SK-N-SH (cell line): ENCODE data around the gene C1QTNF4. TPM values are rescaled to one million over a fixed set of nuclear protein-coding genes. Genes with fewer than 3 reads are reported as not detected.

ENCODE experiments used
- CTCF ChIA-PET: fragments of 300-600, 350-600 bp; formaldehyde crosslinking; extraction: SDS; loops from one replicate; lab custom pipeline; 2021; lab: Yijun Ruan, JAX
- POLR2A ChIA-PET: fragments of 350-600 bp; sonication (Branson Sonifier 250); formaldehyde crosslinking; extraction: SDS; loops from one replicate; lab custom pipeline; 2020; ENCODE audit warnings: antibody characterized with exemption, inconsistent platforms; lab: Yijun Ruan, JAX
- DNase-seq: peaks from one replicate; pipeline ENCODE4 v3.0.0; 2012
- H2AFZ ChIP-seq: fragments of 200-600 bp; sonication (generic); 2 replicates; pipeline ENCODE4 v1.8.1; 2016; ENCODE audit warnings: antibody characterized with exemption, mild to moderate bottlenecking, low read depth
- H3F3A ChIP-seq: fragments of 200-600 bp; sonication (generic); replicated peaks from 2 replicates; pipeline ENCODE3; 2016; ENCODE audit warnings: antibody characterized with exemption, mild to moderate bottlenecking; ENCODE audit not compliant: insufficient read depth
- H3K27ac ChIP-seq, 2 experiments: fragments of 200-500 bp in 1 of 2; fragments of 200-600 bp in 1 of 2; sonication (Bioruptor generic) in 1 of 2; sonication (generic), shearing (Covaris generic) in 1 of 2; 2 replicates each; pipeline versions ENCODE4 v1.5.1 to v1.6.1; 2014 to 2016; ENCODE audit warnings: low read depth in 2 of 2, inconsistent platforms in 1 of 2, low read length in 1 of 2, mild to moderate bottlenecking in 1 of 2, mixed read lengths in 1 of 2
- H3K27me3 ChIP-seq: fragments of 200-600 bp; sonication (generic), shearing (Covaris generic); 2 replicates; pipeline ENCODE4 v1.6.1; 2016; ENCODE audit warnings: mixed run types; ENCODE audit not compliant: insufficient read depth
- H3K36me3 ChIP-seq, 2 experiments: fragments of 200-500 bp in 1 of 2; fragments of 200-600 bp in 1 of 2; sonication (Bioruptor generic) in 1 of 2; sonication (generic) in 1 of 2; replicated peaks in 1 of 2; 2 replicates each; pipeline versions ENCODE3 to v1.5.1; 2014 to 2016; ENCODE audit warnings: low read length in 1 of 2, mild to moderate bottlenecking in 1 of 2; ENCODE audit not compliant: insufficient read depth in 2 of 2, control insufficient read depth in 1 of 2
- H3K4me1 ChIP-seq, 2 experiments: fragments of 200-500 bp in 1 of 2; fragments of 200-600 bp in 1 of 2; sonication (Bioruptor generic) in 1 of 2; sonication (generic), shearing (Covaris generic) in 1 of 2; 2 replicates each; pipeline versions ENCODE4 v1.5.1 to v1.6.1; 2014 to 2016; ENCODE audit warnings: low read depth in 1 of 2, low read length in 1 of 2, mixed run types in 1 of 2; ENCODE audit not compliant: insufficient read depth in 2 of 2, control insufficient read depth in 1 of 2
- H3K4me2 ChIP-seq: fragments of 200-600 bp; sonication (generic), shearing (Covaris generic); 2 replicates; pipeline ENCODE4 v1.6.1; 2017; ENCODE audit warnings: mixed run types
- H3K4me3 ChIP-seq, 2 experiments: fragments of 200-500 bp in 1 of 2; fragments of 200-600 bp in 1 of 2; sonication (Bioruptor generic) in 1 of 2; sonication (generic), shearing (Covaris generic) in 1 of 2; 2 replicates each; pipeline versions ENCODE4 v1.5.1 to v1.8.1; 2014 to 2016; ENCODE audit warnings: low read depth in 2 of 2, inconsistent platforms in 1 of 2, low read length in 1 of 2, mild to moderate bottlenecking in 1 of 2, mixed read lengths in 1 of 2, moderate library complexity in 1 of 2
- H3K79me2 ChIP-seq: fragments of 200-600 bp; sonication (generic); 2 replicates; pipeline ENCODE4 v1.8.1; 2017; ENCODE audit warnings: mild to moderate bottlenecking; ENCODE audit not compliant: insufficient read depth
- H3K9ac ChIP-seq: fragments of 200-600 bp; sonication (generic); 2 replicates; pipeline ENCODE4 v1.6.1; 2017; ENCODE audit warnings: mixed run types
- H3K9me2 ChIP-seq: fragments of 200-600 bp; sonication (generic); 2 replicates; pipeline ENCODE4 v1.6.1; 2017; ENCODE audit warnings: mixed run types
- H3K9me3 ChIP-seq: fragments of 200-600 bp; sonication (generic); 2 replicates; pipeline ENCODE4 v1.6.1; 2017; ENCODE audit warnings: mixed run types, mild to moderate bottlenecking, moderate library complexity
- H4K20me1 ChIP-seq: fragments of 200-600 bp; sonication (generic); 2 replicates; pipeline ENCODE4 v1.6.1; 2017; ENCODE audit warnings: mild to moderate bottlenecking, mixed run types; ENCODE audit not compliant: insufficient read depth
- CHD2 ChIP-seq: fragments of 150-350 bp; IDR thresholded peaks from 2 replicates; pipeline ENCODE4 v1.6.1; 2018; ENCODE audit warnings: low read length; ENCODE audit not compliant: partially characterized antibody
- ELF1 ChIP-seq: IDR thresholded peaks from 2 replicates; pipeline ENCODE4 v1.4.0; 2012
- EP300 ChIP-seq, 2 experiments: IDR thresholded peaks; 2 replicates each; pipeline versions ENCODE4 v1.4.0 to v1.6.1; 2012; ENCODE audit warnings: borderline replicate concordance in 1 of 2, low read depth in 1 of 2, low read length in 1 of 2
- FOXM1 ChIP-seq: IDR thresholded peaks from 2 replicates; pipeline ENCODE4 v1.4.0; 2012; ENCODE audit warnings: low read depth, mild to moderate bottlenecking
- GABPA ChIP-seq: IDR thresholded peaks from 2 replicates; pipeline ENCODE4 v1.4.0; 2012; ENCODE audit warnings: low read depth, mild to moderate bottlenecking
- JUND ChIP-seq: IDR thresholded peaks from 2 replicates; pipeline ENCODE4 v1.4.0; 2012
- MEF2A ChIP-seq: IDR thresholded peaks from 2 replicates; pipeline ENCODE4 v1.4.0; 2012; ENCODE audit warnings: low read depth, borderline replicate concordance
- NRF1 ChIP-seq: IDR thresholded peaks from 2 replicates; pipeline ENCODE4 v1.6.1; 2012; ENCODE audit warnings: low read depth, mild to moderate bottlenecking, low read length
- RAD21 ChIP-seq: IDR thresholded peaks from 2 replicates; pipeline ENCODE4 v1.6.1; 2012; ENCODE audit warnings: mild to moderate bottlenecking, low read length
- RFX5 ChIP-seq: IDR thresholded peaks from 2 replicates; pipeline ENCODE4 v1.6.1; 2012; ENCODE audit warnings: mild to moderate bottlenecking, improper control_type of control experiment, low read length
- RXRA ChIP-seq: IDR thresholded peaks from 2 replicates; pipeline ENCODE4 v1.4.0; 2012; ENCODE audit warnings: low read depth, mild to moderate bottlenecking, borderline replicate concordance
- TCF12 ChIP-seq: IDR thresholded peaks from 2 replicates; pipeline ENCODE4 v1.4.0; 2012
- TEAD4 ChIP-seq: IDR thresholded peaks from 2 replicates; pipeline ENCODE4 v1.4.0; 2012; ENCODE audit warnings: mild to moderate bottlenecking, borderline replicate concordance; ENCODE audit not compliant: insufficient read depth
- YY1 ChIP-seq: IDR thresholded peaks from 2 replicates; pipeline ENCODE4 v1.4.0; 2012; ENCODE audit warnings: low read depth, mild to moderate bottlenecking
- WGBS: methylation state at CpG from one replicate; pipeline ENCODE4 v1.1.6; 2017; ENCODE audit warnings: low lambda C conversion rate; 5-methylcytosine and 5-hydroxymethylcytosine counted together
- polyA plus RNA-seq, 3 experiments: library from polyadenylated mRNA; depleted of rRNA; stranded (reverse); fragments of >200 nt; gene quantifications; 2 replicates each; pipeline ENCODE4 v1.2.3, GENCODE V29; 2012
- TF ChIP-seq, protein P1 (sequence below): IDR thresholded peaks from 2 replicates; pipeline ENCODE4 v1.4.0; 2012; ENCODE audit warnings: low read depth, borderline replicate concordance
- TF ChIP-seq, protein P2 (sequence below): IDR thresholded peaks from 2 replicates; pipeline ENCODE4 v1.4.0; 2012; ENCODE audit warnings: low read depth
- TF ChIP-seq, protein P3 (sequence below): IDR thresholded peaks from 2 replicates; pipeline ENCODE4 v1.4.0; 2012; ENCODE audit warnings: low read depth, borderline replicate concordance
- TF ChIP-seq, protein P4 (sequence below): IDR thresholded peaks from 2 replicates; pipeline ENCODE4 v1.6.1; 2012; ENCODE audit warnings: mild to moderate bottlenecking, low read depth, low read length, moderate library complexity

C1QTNF4 gene
- polyA plus RNA-seq, 1 of the 3 experiments (the other 2 are of a cell fraction): 0.08 TPM

DNA sequence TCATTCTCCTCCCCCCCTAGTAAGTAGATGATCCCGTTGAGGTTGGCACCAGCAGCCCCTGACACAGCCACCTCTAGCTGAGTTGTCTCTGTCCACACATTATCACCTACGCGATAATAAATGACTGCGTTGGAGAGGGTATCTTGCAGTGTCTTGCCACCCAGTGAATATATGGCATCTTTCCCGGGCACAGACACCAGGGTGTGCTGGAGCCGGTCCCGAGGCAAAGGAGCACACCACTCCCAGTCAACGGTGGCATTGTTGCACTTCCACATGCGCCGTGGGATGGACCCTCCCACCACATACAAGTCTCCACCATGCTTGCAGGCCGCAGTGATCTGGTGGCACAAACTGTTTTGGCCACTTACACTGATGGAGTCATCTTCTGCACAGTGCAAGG, 20.9 kb downstream of the C1QTNF4 start:
- Histone ChIP-seq H3F3A (peaks cover 7% of the 10 kb centered on the region), H3K9me2 (no peaks in the 10 kb centered on the region), H4K20me1 (peaks cover 4% of the 10 kb centered on the region; the same call in 1 of the 2 replicates), H3K27ac (no peak overlapping the region), H2AFZ (no peak overlapping the region), H3K9me3 (no peaks in the 10 kb centered on the region), H3K4me3 (no peak overlapping the region), H3K27me3 (no peaks in the 10 kb centered on the region), H3K9ac (no peak overlapping the region), H3K36me3 (peaks cover 41 to 51% of the 10 kb centered on the region in 2 experiments), H3K4me1 (peaks cover 16 to 22% of the 10 kb centered on the region in 2 experiments; a peak in 3 of 4 replicates), H3K4me2 (no peak overlapping the region), H3K79me2 (peaks cover 80% of the 10 kb centered on the region)
- TF ChIP-seq NRF1 (no peak), EP300 (IDR thresholded peaks at IDR 0.05; ENCODE audit: borderline replicate concordance in 1 of 2, low read depth in 1 of 2, low read length in 1 of 2) (no peak), JUND (no peak), TCF12 (no peak), RXRA (no peak), MEF2A (no peak), RAD21 (no peak), CHD2 (no peak), RFX5 (no peak), GABPA (no peak), TEAD4 (no peak), ELF1 (no peak), YY1 (no peak), FOXM1 (no peak)
- TF ChIP-seq, protein P1, sequence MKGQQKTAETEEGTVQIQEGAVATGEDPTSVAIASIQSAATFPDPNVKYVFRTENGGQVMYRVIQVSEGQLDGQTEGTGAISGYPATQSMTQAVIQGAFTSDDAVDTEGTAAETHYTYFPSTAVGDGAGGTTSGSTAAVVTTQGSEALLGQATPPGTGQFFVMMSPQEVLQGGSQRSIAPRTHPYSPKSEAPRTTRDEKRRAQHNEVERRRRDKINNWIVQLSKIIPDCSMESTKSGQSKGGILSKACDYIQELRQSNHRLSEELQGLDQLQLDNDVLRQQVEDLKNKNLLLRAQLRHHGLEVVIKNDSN: no peak
- TF ChIP-seq, protein P2, sequence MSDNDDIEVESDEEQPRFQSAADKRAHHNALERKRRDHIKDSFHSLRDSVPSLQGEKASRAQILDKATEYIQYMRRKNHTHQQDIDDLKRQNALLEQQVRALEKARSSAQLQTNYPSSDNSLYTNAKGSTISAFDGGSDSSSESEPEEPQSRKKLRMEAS: no peak
- TF ChIP-seq, protein P3, sequence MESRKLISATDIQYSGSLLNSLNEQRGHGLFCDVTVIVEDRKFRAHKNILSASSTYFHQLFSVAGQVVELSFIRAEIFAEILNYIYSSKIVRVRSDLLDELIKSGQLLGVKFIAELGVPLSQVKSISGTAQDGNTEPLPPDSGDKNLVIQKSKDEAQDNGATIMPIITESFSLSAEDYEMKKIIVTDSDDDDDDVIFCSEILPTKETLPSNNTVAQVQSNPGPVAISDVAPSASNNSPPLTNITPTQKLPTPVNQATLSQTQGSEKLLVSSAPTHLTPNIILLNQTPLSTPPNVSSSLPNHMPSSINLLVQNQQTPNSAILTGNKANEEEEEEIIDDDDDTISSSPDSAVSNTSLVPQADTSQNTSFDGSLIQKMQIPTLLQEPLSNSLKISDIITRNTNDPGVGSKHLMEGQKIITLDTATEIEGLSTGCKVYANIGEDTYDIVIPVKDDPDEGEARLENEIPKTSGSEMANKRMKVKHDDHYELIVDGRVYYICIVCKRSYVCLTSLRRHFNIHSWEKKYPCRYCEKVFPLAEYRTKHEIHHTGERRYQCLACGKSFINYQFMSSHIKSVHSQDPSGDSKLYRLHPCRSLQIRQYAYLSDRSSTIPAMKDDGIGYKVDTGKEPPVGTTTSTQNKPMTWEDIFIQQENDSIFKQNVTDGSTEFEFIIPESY: no peak
- TF ChIP-seq, protein P4, sequence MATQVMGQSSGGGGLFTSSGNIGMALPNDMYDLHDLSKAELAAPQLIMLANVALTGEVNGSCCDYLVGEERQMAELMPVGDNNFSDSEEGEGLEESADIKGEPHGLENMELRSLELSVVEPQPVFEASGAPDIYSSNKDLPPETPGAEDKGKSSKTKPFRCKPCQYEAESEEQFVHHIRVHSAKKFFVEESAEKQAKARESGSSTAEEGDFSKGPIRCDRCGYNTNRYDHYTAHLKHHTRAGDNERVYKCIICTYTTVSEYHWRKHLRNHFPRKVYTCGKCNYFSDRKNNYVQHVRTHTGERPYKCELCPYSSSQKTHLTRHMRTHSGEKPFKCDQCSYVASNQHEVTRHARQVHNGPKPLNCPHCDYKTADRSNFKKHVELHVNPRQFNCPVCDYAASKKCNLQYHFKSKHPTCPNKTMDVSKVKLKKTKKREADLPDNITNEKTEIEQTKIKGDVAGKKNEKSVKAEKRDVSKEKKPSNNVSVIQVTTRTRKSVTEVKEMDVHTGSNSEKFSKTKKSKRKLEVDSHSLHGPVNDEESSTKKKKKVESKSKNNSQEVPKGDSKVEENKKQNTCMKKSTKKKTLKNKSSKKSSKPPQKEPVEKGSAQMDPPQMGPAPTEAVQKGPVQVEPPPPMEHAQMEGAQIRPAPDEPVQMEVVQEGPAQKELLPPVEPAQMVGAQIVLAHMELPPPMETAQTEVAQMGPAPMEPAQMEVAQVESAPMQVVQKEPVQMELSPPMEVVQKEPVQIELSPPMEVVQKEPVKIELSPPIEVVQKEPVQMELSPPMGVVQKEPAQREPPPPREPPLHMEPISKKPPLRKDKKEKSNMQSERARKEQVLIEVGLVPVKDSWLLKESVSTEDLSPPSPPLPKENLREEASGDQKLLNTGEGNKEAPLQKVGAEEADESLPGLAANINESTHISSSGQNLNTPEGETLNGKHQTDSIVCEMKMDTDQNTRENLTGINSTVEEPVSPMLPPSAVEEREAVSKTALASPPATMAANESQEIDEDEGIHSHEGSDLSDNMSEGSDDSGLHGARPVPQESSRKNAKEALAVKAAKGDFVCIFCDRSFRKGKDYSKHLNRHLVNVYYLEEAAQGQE: no peak
- CTCF ChIA-PET: interaction anchor here (1.8 kb wide), 1 partner anchor 280 kb away, joined by 4 read pairs; no protein-coding TSS in a partner anchor
- no peak for DNase-seq
- POLR2A ChIA-PET: no interaction called here
- 86% methylated on average over 11 of the region's 11 CpGs for WGBS
